ENCODE results near the gene TMEM52. TPM values are rescaled to one million over a fixed set of nuclear protein-coding genes. Genes with fewer than 3 reads are reported as not detected.
A peak's percentile ranks its signal among the peaks of the same experiment; 100 is the strongest.

Gene TMEM52
- total RNA-seq, 4 donors from 2014 or later, result 1.1 to 3.6 (median 3.0) TPM

GRCh38 chr1:1899266-1899966 lies 19.7 kb downstream of the TMEM52 start:
- intact Hi-C loops (cut with DNase I), result loop anchor here (10.0 kb wide), 1 partner anchor 55 kb away; no protein-coding TSS in a partner anchor
- peaks cover 0 to 21% (median 0%) of the 10 kb centered on the region in 4 donors for H3K27me3 ChIP-seq
- no peak overlapping the region for H3K4me3 ChIP-seq
- no peak for DNase-seq
- no peaks in the 10 kb centered on the region for H3K9me3 ChIP-seq
- peaks cover 6 to 19% (median 9%) of the 10 kb centered on the region in 3 donors for H3K4me1 ChIP-seq
- H3K36me3 ChIP-seq, result no peaks in the 10 kb centered on the region
- 30 to 100% methylated on average over 3 to 10 of the region's 16 CpGs for WGBS, 2 donors
- H3K27ac ChIP-seq, result no peak overlapping the region
- no peak for TF ChIP-seq CTCF (IDR thresholded peaks at IDR 0.05)
- TF ChIP-seq POLR2A (IDR thresholded peaks at IDR 0.05), result no peak

- H3K36me3 ChIP-seq, result no peaks in the 10 kb centered on the region
- TF ChIP-seq POLR2A (IDR thresholded peaks at IDR 0.05), result no peak
- no peak for TF ChIP-seq CTCF (IDR thresholded peaks at IDR 0.05)
- no peaks in the 10 kb centered on the region for H3K9me3 ChIP-seq
- no peak overlapping the region for H3K4me3 ChIP-seq
- WGBS, 2 donors, result 79 to 92% methylated on average over 6 of the region's 6 CpGs
- no peak for DNase-seq
- H3K27ac ChIP-seq, result no peak overlapping the region
- intact Hi-C loops (cut with DNase I), result loop anchor here (10.0 kb wide), 1 partner anchor 54 kb away; no protein-coding TSS in a partner anchor
- H3K4me1 ChIP-seq, result peaks cover 11 to 30% (median 15%) of the 10 kb centered on the region in 3 donors
- H3K27me3 ChIP-seq, result peaks cover 0 to 21% (median 0%) of the 10 kb centered on the region in 4 donors
Observed at GRCh38 chr1:1898246-1898933, 20.7 kb downstream of the TMEM52 start.

- no peak for TF ChIP-seq CTCF (IDR thresholded peaks at IDR 0.05)
- TF ChIP-seq POLR2A (IDR thresholded peaks at IDR 0.05), result no peak
- no peaks in the 10 kb centered on the region for H3K36me3 ChIP-seq
- no peak overlapping the region for H3K27ac ChIP-seq
- 77 to 86% methylated on average over 6 to 11 of the region's 14 CpGs for WGBS, 2 donors
- H3K9me3 ChIP-seq, result no peaks in the 10 kb centered on the region
- H3K27me3 ChIP-seq, result peaks cover 0 to 21% (median 0%) of the 10 kb centered on the region in 4 donors
- H3K4me1 ChIP-seq, result peaks cover 24 to 50% (median 24%) of the 10 kb centered on the region in 3 donors
- intact Hi-C loops (cut with DNase I), result loop anchor here (10.0 kb wide), 1 partner anchor 51 kb away; no protein-coding TSS in a partner anchor
- no peak overlapping the region for H3K4me3 ChIP-seq
- no peak for DNase-seq
Observed at GRCh38 chr1:1895456-1896336, 23.4 kb downstream of the TMEM52 start.

- H3K4me1 ChIP-seq, result peaks cover 24 to 50% (median 24%) of the 10 kb centered on the region in 3 donors
- no peaks in the 10 kb centered on the region for H3K9me3 ChIP-seq
- peaks cover 0 to 21% (median 0%) of the 10 kb centered on the region in 4 donors for H3K27me3 ChIP-seq
- 31 to 38% methylated on average over 8 to 9 of the region's 10 CpGs for WGBS, 2 donors
- intact Hi-C loops (cut with DNase I), result loop anchor here (10.0 kb wide), 1 partner anchor 50 kb away; no protein-coding TSS in a partner anchor
- no peaks in the 10 kb centered on the region for H3K36me3 ChIP-seq
- TF ChIP-seq CTCF (IDR thresholded peaks at IDR 0.05), result no peak
- TF ChIP-seq POLR2A (IDR thresholded peaks at IDR 0.05), result no peak
- H3K27ac ChIP-seq, result peak overlapping the region in 1 of 4 donors; percentile 46
- H3K4me3 ChIP-seq, result peak overlapping the region in 1 of 4 donors; percentile 19
- DNase-seq, result no peak
Observed at GRCh38 chr1:1895060-1895418, 24.0 kb downstream of the TMEM52 start.

All from esophagus squamous epithelium (tissue), 5 donors.